NK-92 treated with Interleukin-12 subunit alpha and Interleukin-12 subunit beta, amount 100 ng/mL, for 24 hours (cell line): ENCODE data around the gene FAM216B.
"Not testable (repeated sequence)": the region's sequence is repeated elsewhere in the genome, so short reads cannot be mapped to it uniquely, and the experiment has no call there.

ENCODE experiments used
- DNase-seq: peaks from one replicate; lab custom pipeline; 2025; lab: John Stamatoyannopoulos, UW

Gene FAM216B

GRCh38 chr13:42781352-42781751 is at the start of gene FAM216B:
Gene FAM216B (plus strand): TSS chr13:42781584. CDS start chr13:42784068, 2,484 bp downstream.
- DNase-seq: no peak

- no peak for DNase-seq
Observed at GRCh38 chr13:42732073-42732472, 49.3 kb upstream of the FAM216B start.

- DNase-seq: no peak
Observed at GRCh38 chr13:42733046-42733445, 48.3 kb upstream of the FAM216B start.

- DNase-seq: no peak
Observed at GRCh38 chr13:42735010-42735409, 46.4 kb upstream of the FAM216B start.

- no peak for DNase-seq
Observed at GRCh38 chr13:42740753-42741152, 40.6 kb upstream of the FAM216B start.

GRCh38 chr13:42741914-42742313 is 39.5 kb upstream of the FAM216B start:
- DNase-seq: no peak

GRCh38 chr13:42745655-42746054 is 35.7 kb upstream of the FAM216B start:
- DNase-seq: no peak

- no peak for DNase-seq
Observed at GRCh38 chr13:42746866-42747265, 34.5 kb upstream of the FAM216B start.

- no peak for DNase-seq
Observed at GRCh38 chr13:42747399-42747873, 33.9 kb upstream of the FAM216B start.

GRCh38 chr13:42750794-42751193 is 30.6 kb upstream of the FAM216B start:
- no peak for DNase-seq

GRCh38 chr13:42751693-42752092 is 29.7 kb upstream of the FAM216B start:
- no peak for DNase-seq

- DNase-seq: no peak
Observed at GRCh38 chr13:42752731-42753130, 28.7 kb upstream of the FAM216B start.

GRCh38 chr13:42753697-42754096 is 27.7 kb upstream of the FAM216B start:
- DNase-seq: no peak

GRCh38 chr13:42754801-42755510 is 26.4 kb upstream of the FAM216B start:
- no peak for DNase-seq

- DNase-seq: no peak
Observed at GRCh38 chr13:42757678-42758420, 23.5 kb upstream of the FAM216B start.

GRCh38 chr13:42758515-42758914 is 22.9 kb upstream of the FAM216B start:
- no peak for DNase-seq

- no peak for DNase-seq
Observed at GRCh38 chr13:42760951-42761350, 20.4 kb upstream of the FAM216B start.

- no peak for DNase-seq
Observed at GRCh38 chr13:42762251-42762650, 19.1 kb upstream of the FAM216B start.

- no peak for DNase-seq
Observed at GRCh38 chr13:42762917-42763316, 18.5 kb upstream of the FAM216B start.

- no peak for DNase-seq
Observed at GRCh38 chr13:42766016-42766415, 15.4 kb upstream of the FAM216B start.

- no peak for DNase-seq
Observed at GRCh38 chr13:42769650-42770049, 11.7 kb upstream of the FAM216B start.

- DNase-seq: not testable (repeated sequence)
Observed at GRCh38 chr13:42776558-42776957, 4.8 kb upstream of the FAM216B start.

GRCh38 chr13:42777467-42777866 is 3.9 kb upstream of the FAM216B start:
- no peak for DNase-seq
